SK-N-SH treated with all-trans-retinoic acid at 6 μM for 48 hours (cell line): ENCODE data around the gene KDM5A.

ENCODE experiments used
- CSDC2 ChIP-seq: fragments of 250-450 bp; sonication (Bioruptor Pico); IDR thresholded peaks from 2 replicates; pipeline ENCODE4 v1.5.0; 2020; ENCODE audit warnings: mild to moderate bottlenecking, moderate library complexity
- RARB ChIP-seq: fragments of 250-450 bp; sonication (Bioruptor Pico); IDR thresholded peaks from 2 replicates; pipeline ENCODE4 v1.8.0; 2021; ENCODE audit warnings: mild to moderate bottlenecking, moderate library complexity
- ZNF70 ChIP-seq: fragments of 450-650 bp; formaldehyde crosslinking; IDR thresholded peaks from 2 replicates; pipeline ENCODE4 v1.5.0; 2020; ENCODE audit warnings: mild to moderate bottlenecking, moderate library complexity
- ZNF8 ChIP-seq: fragments of 450-650 bp; formaldehyde crosslinking; IDR thresholded peaks from 2 replicates; pipeline ENCODE4 v1.5.0; 2020; ENCODE audit warnings: mild to moderate bottlenecking, moderate library complexity

GRCh38 chr12:275812-276211 lies 113.3 kb downstream of the KDM5A start:
- TF ChIP-seq ZNF8 (CRISPR knock-in tag) (no peak), ZNF70 (CRISPR knock-in tag) (no peak), CSDC2 (CRISPR knock-in tag) (no peak), RARB (CRISPR knock-in tag) (no peak)
